22Rv1 (cell line): ENCODE measurements around the gene KCNH1.

Source experiments
- H3K27ac ChIP-seq: fragments of 450-650 bp; 2 replicates; pipeline ENCODE4 v1.5.1; 2017
- ZFX ChIP-seq: fragments of 450-650 bp; IDR thresholded peaks from 2 replicates; pipeline ENCODE4 v1.6.1; 2017; ENCODE audit warnings: antibody characterized with exemption, borderline replicate concordance
- TF ChIP-seq, protein P1 (sequence below): fragments of 450-650 bp; IDR thresholded peaks from 2 replicates; pipeline ENCODE4 v1.5.1; 2017; ENCODE audit warnings: mild to moderate bottlenecking

Gene KCNH1

DNA sequence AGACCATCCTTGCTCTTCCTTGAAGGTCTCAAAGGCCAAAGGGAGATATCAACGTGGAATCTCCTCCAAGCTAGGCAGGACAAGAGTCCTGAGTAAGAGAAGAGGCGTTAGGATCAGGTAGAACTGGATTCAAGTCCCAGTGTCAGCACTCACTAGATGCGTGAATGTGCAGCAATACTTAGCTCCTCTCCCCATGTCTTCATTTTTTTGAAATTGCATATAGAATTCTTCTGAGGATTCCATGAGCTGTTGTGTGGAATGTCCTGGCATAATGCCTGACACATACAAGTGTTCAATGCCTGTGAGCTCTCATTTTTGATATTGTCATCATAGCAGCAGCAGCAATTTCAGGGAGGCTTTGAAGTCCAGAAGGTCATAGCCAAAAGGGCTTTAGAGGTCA lies 333.2 kb downstream of the KCNH1 start:
- TF ChIP-seq ZFX, result no peak
- TF ChIP-seq, protein P1, sequence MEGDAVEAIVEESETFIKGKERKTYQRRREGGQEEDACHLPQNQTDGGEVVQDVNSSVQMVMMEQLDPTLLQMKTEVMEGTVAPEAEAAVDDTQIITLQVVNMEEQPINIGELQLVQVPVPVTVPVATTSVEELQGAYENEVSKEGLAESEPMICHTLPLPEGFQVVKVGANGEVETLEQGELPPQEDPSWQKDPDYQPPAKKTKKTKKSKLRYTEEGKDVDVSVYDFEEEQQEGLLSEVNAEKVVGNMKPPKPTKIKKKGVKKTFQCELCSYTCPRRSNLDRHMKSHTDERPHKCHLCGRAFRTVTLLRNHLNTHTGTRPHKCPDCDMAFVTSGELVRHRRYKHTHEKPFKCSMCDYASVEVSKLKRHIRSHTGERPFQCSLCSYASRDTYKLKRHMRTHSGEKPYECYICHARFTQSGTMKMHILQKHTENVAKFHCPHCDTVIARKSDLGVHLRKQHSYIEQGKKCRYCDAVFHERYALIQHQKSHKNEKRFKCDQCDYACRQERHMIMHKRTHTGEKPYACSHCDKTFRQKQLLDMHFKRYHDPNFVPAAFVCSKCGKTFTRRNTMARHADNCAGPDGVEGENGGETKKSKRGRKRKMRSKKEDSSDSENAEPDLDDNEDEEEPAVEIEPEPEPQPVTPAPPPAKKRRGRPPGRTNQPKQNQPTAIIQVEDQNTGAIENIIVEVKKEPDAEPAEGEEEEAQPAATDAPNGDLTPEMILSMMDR, result no peak
- H3K27ac ChIP-seq, result no peak overlapping the region

DNA sequence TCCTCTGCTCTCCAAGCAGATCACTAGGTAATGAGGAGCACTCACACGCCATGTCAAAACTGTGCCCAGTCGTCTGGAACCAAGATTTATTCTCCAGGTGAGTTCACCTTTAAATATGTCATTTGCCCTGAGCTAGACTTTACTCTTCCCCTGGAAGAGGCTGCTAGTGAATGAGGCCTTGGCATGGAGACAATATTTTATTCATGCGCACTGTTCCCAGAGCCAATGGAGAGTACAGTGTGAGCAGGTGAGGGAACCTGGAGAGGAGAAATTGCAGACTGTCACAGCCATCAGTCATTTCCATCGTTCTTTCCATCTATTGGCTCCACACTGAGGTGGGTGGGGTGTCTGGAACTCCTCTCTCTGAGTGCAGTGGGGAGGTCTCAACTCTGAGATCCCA lies 333.6 kb downstream of the KCNH1 start:
- no peak overlapping the region for H3K27ac ChIP-seq
- TF ChIP-seq ZFX, result no peak
- TF ChIP-seq, protein P1, result no peak

DNA sequence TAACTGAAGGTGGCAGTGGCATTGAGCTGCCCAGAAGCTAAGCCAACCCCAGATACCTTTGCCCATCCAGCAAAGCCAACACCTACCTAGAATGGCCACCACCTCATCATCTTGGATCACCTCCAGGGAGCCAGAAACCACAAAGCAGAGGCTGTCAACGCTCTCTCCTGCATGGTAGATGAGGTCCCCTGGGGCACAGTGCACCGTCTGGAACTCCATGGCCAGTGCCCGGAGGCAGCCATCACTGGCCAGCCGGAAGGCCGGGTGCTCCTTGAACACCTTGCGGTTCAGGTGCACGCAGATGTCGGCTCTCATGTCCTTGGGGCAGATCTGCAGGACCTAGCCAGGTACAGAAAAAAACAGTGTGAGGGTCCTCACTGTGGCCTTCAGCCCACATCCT lies 336.5 kb downstream of the KCNH1 start:
- TF ChIP-seq, protein P1, result no peak
- TF ChIP-seq ZFX, result no peak
- H3K27ac ChIP-seq, result no peak overlapping the region

DNA sequence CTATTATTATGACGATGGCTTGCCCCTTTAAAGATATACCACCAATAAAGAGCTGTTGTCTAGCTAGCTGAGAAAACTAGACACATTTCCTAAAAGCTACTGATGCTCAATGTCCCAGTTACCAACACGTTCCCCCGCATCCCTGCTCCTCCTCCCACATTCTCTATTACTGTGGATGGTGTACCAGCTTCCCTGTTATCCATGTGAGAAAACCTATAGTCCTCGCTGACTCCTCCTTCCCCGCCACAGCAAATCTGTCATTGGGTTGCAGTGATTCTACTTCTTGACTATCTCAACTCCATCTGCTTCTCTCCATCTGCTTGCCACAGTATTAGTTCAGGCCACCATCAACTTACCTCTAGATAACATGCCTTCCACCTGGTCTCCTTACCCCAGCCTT lies 337.5 kb downstream of the KCNH1 start:
- TF ChIP-seq, protein P1, result no peak
- no peak for TF ChIP-seq ZFX
- no peak overlapping the region for H3K27ac ChIP-seq

- H3K27ac ChIP-seq, result no peak overlapping the region
- TF ChIP-seq, protein P1, result no peak
- TF ChIP-seq ZFX, result no peak
Observed at GRCh38 chr1:210794445-210794844, 339.5 kb downstream of the KCNH1 start.

- TF ChIP-seq, protein P1, result no peak
- no peak for TF ChIP-seq ZFX
- no peak overlapping the region for H3K27ac ChIP-seq
Observed at GRCh38 chr1:210792250-210793102, 341.5 kb downstream of the KCNH1 start.

GRCh38 chr1:210790196-210790595 lies 343.8 kb downstream of the KCNH1 start:
- TF ChIP-seq ZFX, result no peak
- TF ChIP-seq, protein P1, result no peak
- H3K27ac ChIP-seq, result no peak overlapping the region
